Hepatocyte (in vitro differentiated cells): ENCODE measurements around the gene SIX1.

Experiments
- EZH2 ChIP-seq: fragments of 200-600 bp; sonication (generic); IDR thresholded peaks from 2 replicates; pipeline ENCODE4 v1.6.1; 2016; ENCODE audit warnings: antibody characterized with exemption, mild to moderate bottlenecking, borderline replicate concordance
- EZH2phosphoT487 ChIP-seq: fragments of 200-600 bp; sonication (generic); IDR thresholded peaks from one replicate; pipeline ENCODE4 v1.6.1; 2018; ENCODE audit warnings: antibody characterized with exemption, mild to moderate bottlenecking, low read depth, moderate library complexity; ENCODE audit not compliant: unreplicated experiment, severe bottlenecking
- TF ChIP-seq, protein P1 (sequence below): fragments of 200-600 bp; sonication (generic); IDR thresholded peaks from 2 replicates; pipeline ENCODE4 v1.5.1; 2016; ENCODE audit warnings: antibody characterized with exemption, mild to moderate bottlenecking; ENCODE audit not compliant: poor library complexity

DNA sequence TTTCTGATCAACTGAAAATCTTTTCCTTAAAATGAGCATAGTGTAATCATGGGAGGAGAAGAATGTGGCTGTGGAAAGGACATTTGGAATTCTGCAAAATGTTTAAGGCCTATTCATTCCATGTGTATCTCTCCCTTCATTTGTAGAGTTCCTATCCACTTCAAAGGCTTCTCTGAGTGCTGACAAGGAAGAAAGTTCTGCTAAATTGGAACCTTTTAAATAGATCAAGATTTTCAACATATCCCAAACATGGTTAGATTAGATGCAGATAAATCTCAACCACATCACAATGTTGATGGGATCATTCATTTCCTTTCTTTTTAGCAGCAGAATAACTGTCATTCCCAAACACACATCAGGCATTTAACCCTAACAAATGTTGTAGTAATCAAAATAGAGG is 28.4 kb upstream of the SIX1 start:
- TF ChIP-seq EZH2 (no peak), EZH2phosphoT487 (no peak)
- TF ChIP-seq, protein P1, sequence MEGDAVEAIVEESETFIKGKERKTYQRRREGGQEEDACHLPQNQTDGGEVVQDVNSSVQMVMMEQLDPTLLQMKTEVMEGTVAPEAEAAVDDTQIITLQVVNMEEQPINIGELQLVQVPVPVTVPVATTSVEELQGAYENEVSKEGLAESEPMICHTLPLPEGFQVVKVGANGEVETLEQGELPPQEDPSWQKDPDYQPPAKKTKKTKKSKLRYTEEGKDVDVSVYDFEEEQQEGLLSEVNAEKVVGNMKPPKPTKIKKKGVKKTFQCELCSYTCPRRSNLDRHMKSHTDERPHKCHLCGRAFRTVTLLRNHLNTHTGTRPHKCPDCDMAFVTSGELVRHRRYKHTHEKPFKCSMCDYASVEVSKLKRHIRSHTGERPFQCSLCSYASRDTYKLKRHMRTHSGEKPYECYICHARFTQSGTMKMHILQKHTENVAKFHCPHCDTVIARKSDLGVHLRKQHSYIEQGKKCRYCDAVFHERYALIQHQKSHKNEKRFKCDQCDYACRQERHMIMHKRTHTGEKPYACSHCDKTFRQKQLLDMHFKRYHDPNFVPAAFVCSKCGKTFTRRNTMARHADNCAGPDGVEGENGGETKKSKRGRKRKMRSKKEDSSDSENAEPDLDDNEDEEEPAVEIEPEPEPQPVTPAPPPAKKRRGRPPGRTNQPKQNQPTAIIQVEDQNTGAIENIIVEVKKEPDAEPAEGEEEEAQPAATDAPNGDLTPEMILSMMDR, result no peak
